ENCODE data around the gene PRDM16.

- TF ChIP-seq CTCF (IDR thresholded peaks at IDR 0.05; ENCODE audit: low read depth, low read length, missing input control) (no peak), TAF1 (conservative IDR thresholded peaks at IDR 0.05) (no peak), GABPA (IDR thresholded peaks at IDR 0.05 in 1 of 2, conservative IDR thresholded peaks at IDR 0.05 in 1 of 2) (no peak), REST (IDR thresholded peaks at IDR 0.05) (no peak), MAX (IDR thresholded peaks at IDR 0.05) (no peak), YY1 (IDR thresholded peaks at IDR 0.05) (no peak), SP1 (IDR thresholded peaks at IDR 0.05) (no peak), RAD21 (IDR thresholded peaks at IDR 0.05) (no peak), NR2F2 (IDR thresholded peaks at IDR 0.05) (no peak), JUND (IDR thresholded peaks at IDR 0.05) (no peak), ZBTB33 (IDR thresholded peaks at IDR 0.05) (no peak)
These were observed 349.6 kb downstream of the PRDM16 start for GRCh38 chr1:3418600-3418999.
